Caki2 (cell line): ENCODE data around the gene P2RX7. TPM values are rescaled to one million over a fixed set of nuclear protein-coding genes. Genes with fewer than 3 reads are reported as not detected.

ENCODE experiments used
- DNase-seq: peaks from one replicate; pipeline ENCODE4 v3.0.0-alpha.2; 2015; ENCODE audit warnings: low read depth
- in situ Hi-C: cut with HindIII; loops from 2 replicates; pipeline ENCODE4 v1.10.0; 2016; ENCODE audit warnings: low sequenced_read_pairs, low pct_unique_long_range_greater_than_20kb, mixed read lengths
- total RNA-seq: library from RNA; depleted of rRNA; stranded (reverse); fragments of >200 nt; shearing (Covaris generic); gene quantifications from 2 replicates; pipeline ENCODE4 v1.2.3, GENCODE V29; 2014; ENCODE audit warnings: low replicate concordance; rRNA removed

Gene P2RX7
- total RNA-seq: 0.93 and 1.2 TPM in 2 replicates

DNA sequence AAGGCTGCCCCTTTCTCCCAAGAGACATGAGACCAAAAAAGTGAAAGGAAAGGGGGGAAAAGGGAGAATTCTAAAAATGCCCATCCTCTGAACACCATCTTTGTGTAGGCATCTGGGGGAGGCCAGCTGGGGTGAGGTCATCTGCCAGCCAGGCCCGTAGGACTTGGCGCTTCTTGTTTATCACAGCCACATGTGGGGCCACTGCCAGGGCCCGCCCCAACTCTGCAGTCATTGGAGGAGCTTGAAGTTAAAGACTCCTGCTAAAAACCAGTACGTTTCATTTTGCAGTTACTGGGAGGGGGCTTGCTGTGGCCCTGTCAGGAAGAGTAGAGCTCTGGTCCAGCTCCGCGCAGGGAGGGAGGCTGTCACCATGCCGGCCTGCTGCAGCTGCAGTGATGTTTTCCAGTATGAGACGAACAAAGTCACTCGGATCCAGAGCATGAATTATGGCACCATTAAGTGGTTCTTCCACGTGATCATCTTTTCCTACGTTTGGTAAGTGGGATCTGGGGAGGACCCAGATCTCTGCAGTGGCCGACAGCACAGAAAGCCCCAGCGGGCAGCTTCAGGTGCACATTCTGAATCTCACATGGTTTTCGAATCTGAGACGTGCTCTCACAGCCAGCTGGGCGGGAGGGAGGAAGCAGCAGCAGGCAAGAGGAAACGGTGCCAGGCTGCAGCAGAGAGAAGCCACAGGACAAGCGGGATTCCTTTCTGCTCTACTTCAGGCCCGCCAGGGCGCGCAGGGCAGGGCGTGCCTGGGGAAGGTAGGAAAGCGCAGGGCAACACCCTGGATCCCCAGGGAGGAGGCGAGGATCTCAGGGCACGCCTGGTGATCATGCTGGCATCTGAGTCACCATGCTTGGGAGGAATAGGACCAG lies at the start of gene P2RX7:
Gene P2RX7 (plus strand): TSS at position 276 of the 881 bp plus-strand sequence. CDS start 95 bp downstream, at position 371.
- peak; percentile 84 for DNase-seq
- in situ Hi-C loops: no loop called here

DNA sequence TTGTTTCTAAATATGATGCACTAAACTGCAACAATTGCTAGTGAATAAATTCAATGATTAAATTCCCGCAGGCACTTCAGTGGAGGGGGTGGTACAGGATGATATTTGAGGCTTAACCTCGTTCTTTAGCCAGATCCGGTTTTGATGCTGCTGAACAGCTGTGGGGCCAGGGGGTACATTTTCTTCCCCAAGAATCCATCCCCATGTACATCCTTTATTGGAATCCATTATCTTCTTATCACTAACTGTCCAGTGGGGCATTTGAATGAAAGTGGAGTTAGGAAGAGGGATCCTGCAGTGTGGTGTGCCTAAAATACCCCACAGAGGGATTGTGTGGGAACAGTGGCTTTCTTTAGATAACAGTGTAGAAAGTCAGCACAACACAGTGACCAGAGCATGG lies 48.4 kb upstream of the P2RX7 start:
- in situ Hi-C loops: no loop called here

DNA sequence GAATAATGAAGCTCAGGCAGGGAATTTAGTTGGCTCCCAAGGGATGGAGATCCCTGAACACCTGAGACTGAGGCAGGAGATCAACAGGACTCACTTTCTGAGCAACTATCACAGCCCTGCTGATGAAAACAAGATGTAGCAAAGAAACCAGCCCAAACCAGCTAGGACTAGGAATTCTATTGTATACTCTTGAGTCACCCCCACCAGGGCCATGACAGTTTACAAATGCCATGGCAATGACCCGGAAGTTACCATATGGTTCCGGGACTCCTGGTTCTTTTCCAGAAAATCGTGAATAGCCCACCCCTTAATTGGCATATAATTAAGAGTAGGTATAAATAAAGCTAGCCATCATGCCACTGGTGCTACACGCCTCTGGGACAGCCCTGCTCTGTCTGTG lies 47.6 kb upstream of the P2RX7 start:
- in situ Hi-C loops: no loop called here
- DNase-seq: no peak

More for the DNA sequence above, 48.4 kb upstream of the P2RX7 start:
- no peak for DNase-seq

DNA sequence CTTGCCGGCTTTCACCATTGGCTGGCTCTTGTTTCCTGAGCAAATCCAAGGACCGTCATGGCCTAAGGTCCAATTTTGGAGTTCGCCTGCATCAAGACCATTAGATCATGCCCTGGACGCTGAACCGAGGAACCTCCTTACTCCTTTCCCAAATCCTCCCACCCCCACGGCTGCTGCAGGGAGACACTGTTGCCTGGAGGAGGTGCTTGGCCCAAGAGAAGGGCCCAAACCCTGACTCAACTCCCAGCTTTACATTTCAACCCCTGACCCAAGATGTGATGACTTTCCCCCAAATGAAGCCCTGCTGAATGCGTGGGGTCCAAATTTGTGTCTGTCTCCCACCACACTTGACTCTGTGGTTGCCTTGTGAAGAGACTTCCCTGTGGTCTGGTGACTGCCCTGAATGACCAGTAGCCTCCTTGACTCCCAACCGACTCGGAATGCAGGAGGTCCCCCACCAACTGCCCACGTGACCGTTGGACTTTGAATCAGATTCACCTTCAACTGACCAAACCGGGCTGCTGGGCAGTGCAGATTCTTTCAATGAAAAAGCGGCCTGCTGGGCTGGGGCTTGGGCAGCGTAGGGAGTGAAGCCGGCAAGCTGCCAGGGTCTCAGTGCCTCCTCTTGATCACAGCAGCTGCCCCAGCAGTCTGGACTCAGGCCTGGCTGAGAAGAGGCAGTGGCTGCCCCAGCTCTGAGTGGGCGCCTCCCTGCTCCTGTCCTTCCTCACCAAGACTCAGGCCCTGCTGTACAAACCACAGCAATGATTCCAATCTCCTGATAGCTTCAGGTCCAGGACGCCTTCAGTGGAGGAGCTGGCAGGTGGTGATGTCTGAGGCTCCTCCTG lies 46.9 kb upstream of the P2RX7 start:
- no peak for DNase-seq
- in situ Hi-C loops: no loop called here

DNA sequence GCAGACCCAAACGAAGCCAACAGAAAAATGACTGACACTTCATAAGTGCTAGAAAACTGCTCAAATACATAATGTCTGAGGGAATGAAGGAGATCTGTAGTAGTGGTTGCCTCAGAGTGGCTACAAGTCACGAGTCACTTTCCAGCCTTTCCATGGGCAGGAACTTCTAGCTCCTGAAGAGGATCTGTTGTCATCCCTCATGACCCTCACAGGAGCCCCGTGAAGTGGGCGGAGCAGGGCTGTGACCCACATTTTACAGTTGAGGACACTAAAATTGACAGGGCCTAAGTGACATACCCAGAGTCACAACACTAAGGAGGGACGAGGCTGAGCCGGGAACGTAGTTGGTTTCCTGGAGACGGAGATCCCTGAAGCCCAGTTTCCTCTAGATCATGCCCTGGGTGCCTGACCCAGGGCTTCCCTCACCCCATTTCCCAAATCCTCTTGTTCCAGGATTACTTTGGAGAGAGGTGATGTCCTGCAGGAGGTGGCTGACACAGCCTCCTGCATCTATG lies 45.8 kb upstream of the P2RX7 start:
- in situ Hi-C loops: no loop called here
- no peak for DNase-seq

DNA sequence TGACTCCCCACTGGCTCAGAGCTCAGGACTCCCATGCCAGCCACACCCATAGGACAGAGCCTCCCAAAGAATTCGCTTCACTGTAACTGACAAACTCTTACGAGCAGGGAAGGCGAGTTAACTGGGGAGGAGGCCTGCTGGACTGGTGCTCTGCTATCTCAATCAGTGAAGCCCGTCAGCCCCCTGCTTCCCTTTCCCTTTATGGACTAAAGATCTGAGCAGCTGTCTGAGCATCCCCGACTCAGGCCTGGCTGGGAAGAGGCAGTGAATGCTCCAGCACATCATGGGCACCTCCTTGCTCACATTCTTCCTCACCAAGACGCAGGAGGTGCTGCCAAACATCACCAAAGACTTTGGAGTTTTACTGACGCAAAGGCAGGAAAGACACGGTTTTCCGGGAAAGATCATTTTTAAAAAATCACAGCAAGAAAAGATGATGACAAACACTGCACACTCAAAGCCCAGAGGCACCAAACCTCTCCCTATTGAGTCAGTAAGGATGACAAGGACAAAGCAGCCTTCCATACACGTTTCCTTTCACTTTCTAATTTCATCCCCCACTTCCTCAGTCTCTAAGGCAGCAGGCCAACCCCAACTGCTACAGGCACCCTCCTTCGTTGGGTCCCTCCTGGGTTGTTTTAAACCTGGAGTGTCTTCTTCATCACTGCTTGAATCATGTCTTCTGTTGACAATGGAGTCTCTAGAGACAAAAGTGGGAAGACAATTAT lies 45.0 kb upstream of the P2RX7 start:
- DNase-seq: no peak
- in situ Hi-C loops: no loop called here

DNA sequence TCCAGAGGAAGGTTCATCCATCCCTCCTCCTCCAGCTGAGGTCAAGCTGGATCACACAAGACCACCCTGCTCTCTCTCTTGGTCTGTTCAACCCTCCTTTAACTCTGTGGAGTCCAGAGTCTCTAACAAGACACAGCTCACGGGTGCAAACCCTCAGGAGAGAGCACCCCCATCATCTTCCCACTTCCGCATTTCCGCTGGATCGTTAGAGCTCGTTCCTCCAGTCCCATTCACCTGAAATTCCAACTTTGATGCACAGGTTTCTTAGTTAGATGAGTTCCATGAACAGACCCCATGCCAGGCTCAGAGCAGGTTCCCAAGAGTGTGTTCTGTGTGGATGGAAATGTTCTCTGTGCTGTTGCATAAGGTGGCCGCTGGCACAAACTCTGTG lies 44.5 kb upstream of the P2RX7 start:
- DNase-seq: no peak
- in situ Hi-C loops: no loop called here

DNA sequence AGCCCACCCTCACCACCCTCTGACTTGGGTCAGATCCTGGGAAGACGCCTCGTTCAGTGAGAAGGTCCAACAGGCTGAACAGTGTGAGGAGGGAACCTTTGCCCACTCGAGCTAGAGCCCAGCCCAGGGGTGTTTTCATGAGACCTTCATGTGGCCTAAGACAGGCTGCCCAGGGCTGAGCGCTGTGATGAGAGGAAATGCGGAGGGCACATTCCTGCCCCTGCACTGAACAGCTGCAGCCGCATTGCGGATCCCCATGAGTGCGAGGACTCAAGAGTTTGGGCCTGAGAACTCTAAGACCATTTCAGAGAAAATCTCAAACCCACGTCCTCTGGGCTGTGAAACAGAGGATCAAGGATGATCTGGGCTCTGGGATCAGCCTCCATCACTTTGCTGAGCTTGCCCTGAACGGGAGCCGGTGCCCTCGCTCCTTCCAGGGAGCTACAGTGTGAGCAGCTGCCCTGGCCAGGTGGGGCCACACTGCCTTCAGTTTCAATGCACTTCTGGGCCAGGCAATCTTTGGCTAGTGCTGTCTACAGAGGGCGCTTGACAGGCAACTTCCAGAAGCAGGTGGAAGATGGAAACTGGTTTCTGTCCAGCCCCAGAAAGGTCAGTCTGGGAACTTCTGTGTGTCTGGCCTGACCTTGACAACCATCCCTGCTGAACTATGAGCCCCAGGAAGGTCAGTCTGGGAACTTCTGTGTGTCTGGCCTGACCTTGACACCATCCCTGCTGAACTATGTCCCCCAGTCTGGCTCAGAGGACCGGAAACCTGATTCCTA lies 43.5 kb upstream of the P2RX7 start:
- no peak for DNase-seq
- in situ Hi-C loops: no loop called here

DNA sequence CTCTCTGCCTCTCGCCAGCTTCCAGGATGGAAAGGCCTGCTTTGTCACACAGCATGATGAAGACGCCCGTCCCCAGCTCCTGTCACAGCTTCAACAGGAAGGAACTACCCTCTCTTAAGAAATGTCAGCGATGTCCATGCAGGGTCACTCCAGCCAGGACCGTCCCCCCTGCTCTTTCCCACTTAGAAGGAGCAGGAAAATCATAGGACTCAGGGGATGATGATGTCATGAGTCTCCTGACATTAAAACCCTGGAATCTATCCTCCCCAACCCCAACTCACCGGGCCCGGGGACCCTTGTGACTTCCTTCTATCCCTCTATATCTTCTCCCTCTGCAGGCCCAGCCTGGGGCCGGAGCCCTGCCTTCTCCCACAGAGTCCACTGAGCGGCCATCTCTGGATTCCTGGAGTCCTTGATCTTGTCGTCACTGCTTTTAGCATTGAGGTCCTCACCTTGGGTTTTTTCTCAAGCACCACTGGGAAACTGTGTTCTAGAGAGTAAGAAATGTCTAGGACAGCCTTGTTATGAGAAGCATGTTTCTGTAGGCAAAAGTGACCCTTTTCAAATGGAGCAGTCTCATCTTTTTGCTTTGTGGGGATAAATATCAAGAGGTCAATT lies 42.8 kb upstream of the P2RX7 start:
- no peak for DNase-seq
- in situ Hi-C loops: no loop called here

DNA sequence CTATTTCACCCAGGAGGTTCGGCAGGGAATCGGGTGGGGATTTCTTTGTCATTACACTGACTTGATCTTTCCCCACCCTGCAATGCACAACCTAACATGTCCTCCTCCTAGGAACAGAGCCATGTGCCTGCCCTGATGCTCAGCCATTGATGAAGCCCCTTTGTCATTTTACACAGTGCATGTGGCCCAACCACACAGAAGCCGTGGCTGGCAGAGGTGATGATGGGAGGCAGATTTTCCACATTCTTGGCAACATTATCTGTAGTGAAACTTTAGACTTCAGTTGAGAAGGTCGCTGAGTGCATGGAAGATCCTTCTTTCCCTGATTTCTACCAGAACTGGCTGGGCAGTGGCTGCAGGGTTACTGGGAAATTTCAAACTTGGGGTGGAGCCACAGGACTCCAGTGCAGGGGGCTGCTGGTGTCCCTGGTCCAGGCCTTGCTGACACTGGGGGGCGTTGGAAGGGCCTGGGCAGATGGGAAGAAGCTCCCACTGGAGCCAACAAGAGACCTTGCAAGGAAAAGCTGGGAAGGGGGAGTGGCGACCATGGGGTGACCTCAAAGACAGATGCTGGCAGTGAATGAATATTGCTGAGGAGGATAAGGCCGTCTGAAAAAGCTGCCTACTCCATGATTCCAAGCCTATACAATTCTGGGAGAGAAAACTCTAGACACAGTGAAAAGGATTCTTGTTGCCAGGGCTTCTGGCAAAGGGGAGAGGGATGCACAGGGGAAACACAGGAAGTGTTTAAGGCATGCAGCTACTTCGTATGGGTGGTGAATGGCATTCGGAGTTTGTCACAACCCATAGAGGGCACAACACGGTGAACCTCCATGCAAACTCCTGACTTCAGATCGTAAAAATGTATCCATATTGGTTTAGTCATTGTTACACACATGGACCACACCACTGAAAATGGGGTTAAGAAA lies 41.8 kb upstream of the P2RX7 start:
- in situ Hi-C loops: no loop called here
- DNase-seq: no peak

DNA sequence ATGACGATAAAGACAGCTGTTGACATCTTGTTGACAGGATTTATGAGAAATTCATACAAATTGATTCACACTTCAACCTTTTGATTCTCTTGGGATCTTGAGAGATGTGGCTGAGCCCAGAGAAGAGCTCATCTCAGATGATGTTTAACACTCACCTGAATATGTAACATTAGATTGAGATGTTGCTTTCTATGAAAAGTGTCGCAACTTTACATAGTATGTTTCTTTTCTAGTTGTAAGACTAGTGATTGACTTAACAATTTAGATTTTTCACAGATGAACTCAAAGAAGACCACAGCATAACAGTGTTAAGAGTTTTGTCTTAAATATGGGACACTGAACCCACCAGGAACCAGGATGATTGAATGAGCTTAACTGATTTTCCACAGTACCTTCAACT lies 40.6 kb upstream of the P2RX7 start:
- no peak for DNase-seq
- in situ Hi-C loops: no loop called here

DNA sequence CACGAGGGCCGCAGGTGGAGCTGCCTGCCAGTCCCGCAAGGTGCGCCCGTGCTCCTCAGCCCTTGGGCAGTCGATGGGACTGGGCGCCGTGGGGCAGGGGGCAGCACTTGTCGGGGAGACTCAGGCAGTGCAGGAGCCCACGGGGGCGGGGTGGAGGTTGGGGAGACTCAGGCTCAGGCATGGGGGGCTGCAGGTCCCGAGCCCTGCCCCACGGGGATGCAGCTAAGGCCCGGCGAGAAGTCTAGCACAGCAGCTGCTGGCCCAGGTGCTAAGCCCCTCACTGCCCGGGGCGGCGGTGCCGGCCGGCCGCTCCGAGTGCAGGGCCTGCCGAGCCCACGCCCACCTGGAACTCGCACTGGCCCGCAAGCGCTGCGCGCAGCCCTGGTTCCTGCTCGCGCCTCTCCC lies 39.2 kb upstream of the P2RX7 start:
- in situ Hi-C loops: no loop called here
- DNase-seq: no peak

DNA sequence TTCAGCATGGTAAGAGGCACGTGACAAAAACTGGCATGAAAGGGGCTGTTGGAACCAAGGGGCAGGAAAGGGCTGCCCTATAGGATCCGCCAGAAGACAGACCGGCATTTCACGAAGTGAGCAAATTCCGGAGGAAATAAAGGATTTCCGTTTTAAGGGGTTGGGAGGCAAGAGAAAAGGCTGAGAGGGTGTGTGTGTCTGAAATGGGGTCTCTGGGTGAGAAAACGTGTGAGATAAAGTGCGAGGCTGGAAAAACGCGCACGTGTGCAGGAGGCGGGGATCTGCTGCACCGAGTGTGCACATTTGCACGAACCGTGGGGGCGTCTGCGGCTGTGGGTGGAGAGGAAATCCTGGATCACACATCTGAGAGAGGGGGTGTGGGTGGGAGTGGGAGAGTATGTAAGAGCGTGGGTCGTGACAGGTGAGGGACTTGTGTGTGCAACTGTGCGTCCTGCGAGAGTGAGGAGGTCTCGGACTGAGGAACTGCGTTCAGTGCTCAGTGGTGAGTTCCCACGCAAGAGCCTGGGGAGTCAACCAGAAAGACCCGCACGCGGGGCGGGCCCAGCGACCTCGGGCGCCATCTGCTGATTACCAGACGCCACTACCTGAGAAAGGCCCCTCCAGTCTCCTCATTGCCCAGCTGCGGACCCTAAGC lies 37.0 kb upstream of the P2RX7 start:
- in situ Hi-C loops: no loop called here
- DNase-seq: peak; percentile 27

DNA sequence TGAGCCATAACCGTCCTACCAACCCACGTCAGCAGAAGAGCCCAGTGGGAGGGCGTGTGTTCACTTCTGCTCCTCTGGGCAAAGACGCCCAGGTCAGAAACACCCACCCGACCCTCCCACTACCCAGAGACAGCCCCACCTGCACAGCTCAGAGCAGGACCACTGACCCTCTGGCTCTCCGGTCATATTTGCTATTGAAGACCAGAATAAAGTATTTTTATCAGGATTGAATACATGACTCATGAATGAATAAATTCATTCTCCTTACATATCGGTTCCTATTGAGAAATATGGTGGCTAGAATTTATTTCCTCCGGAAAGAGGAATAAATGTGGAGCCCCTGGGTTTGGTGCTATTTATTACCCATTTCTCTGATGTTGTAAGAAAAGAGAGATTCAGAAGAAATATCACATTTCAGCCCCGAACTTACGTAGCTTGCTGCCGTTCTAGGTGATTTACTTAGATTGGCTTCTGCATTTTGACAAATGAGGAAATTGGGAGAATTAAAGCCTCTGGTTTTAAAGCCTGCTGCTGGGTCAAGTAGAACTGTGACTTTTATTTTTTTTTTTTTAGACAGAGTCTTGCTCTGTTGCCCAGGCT lies 36.4 kb upstream of the P2RX7 start:
- in situ Hi-C loops: no loop called here
- DNase-seq: no peak

DNA sequence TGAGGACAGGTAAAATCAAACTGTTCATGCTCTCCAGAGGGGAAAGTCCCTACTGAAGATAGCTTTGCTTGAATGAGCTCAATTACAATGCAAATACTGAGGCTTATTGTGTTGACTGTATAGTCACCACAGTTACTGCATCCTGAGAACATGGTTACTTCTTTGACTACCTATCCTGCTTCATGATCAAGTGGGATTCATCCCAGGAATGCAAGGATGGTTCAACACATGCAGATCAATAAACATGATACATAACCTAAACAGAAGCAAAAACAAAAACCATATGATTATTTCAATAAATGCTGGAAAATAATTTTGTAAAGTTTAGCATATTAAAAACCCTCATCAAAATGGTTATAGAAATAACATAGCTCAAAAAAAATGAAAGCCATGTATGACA lies 32.9 kb upstream of the P2RX7 start:
- in situ Hi-C loops: no loop called here
- DNase-seq: no peak

DNA sequence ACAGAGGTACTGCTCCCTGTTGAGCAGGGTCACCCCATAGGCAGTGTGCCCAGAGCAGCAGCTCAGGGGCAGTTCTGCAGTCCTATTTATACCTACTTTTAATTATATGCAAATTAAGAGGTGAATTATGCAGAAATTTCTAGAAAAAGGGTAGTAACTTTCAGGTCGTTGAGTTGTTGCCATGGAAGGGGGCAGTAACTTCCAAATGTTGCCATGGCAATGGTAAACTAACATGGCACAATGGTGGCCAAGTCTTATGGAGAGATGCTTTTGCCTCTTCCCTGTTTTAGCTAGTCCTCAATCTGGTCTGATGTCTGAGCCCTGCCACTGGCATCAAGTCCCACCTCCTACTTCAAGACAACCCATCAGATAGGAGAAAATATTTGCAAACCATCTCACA lies 30.4 kb upstream of the P2RX7 start:
- DNase-seq: no peak
- in situ Hi-C loops: no loop called here
